Measurements from ENCODE around the gene MDM2.
"Not testable (repeated sequence)": the region's sequence is repeated elsewhere in the genome, so short reads cannot be mapped to it uniquely, and the experiment has no call there.

MDM2 gene

DNA sequence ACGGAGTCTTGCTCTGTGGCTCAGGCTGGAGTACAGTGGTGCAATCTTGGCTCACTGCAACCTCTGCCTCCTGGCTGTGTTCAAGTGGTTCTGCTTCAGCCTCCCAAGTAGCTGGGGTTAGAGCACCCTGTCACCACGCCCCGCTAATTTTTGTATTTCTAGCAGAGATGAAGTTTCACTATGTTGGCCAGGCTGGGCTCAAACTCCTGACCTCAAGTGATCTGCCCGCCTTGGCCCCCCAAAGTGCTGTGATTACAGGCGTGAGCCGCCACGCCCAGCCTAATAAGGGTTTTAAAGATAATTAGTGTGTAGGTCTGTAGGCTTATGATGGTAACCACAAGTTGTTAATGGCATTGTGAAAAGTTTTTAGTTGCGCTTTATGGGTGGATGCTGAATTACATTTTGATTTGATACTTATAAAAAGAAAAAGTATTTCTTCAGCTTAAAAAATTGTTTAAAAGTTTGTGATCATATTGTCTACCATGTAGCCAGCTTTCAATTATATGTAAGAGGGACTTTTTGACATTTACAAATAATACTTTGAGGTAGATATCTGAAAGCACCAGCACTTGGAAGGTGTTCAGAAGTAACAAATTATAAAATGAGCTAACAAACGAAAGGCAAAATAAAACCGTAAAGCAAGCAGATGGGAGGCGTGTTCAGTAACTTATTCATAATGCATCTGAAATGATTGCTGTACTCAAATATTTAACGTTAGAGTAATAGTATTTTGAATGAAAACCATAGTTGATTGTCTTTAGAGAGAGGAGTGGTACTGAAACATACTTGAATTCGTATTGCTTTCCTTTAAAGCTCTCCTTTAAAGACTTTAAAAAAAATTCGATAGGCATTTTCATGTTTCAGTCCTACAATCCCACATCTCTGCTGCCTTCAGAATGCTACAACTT lies 37.1 kb downstream of the MDM2 start:
- in situ Hi-C loops (cut with HindIII; ENCODE audit: low sequenced_read_pairs), result no loop called here

- in situ Hi-C loops (cut with HindIII; ENCODE audit: low sequenced_read_pairs), result no loop called here
Measured at GRCh38 chr12:68846811-68847210, 38.8 kb downstream of the MDM2 start.

- in situ Hi-C loops (cut with HindIII; ENCODE audit: low sequenced_read_pairs), result no loop called here
Measured at GRCh38 chr12:68850390-68850789, 42.4 kb downstream of the MDM2 start.

DNA sequence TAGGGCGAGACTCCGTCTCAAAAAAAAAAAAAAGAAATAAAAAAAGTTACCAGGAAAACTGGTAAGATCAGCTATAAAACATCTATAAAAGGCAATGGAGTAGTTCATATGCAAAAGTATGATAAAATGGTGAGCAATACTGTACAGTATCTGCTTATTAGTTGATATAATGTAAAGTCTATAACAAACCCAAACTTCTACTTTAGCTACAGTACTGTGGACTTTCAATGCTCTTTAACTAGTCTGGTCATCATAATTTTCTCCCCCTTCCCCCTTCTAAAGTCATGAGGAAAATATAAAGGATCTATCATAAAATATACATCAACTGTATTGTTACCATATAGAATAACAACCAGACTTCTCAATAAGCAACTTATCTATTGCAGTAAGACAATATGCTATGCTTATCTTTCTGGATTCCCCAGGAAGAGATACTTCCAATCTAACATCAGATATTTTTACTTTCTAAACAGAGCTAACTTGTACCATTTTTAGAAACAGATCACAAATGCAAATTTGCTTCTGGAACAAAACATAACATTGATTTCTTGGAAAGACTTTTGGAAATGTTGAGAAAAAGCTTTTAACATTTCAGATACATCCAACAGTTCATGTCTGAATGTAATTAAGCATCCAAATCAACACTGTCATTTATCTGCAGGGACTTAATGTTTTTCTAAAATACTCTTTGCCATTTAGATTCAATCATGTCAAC lies 43.8 kb downstream of the MDM2 start:
- in situ Hi-C loops (cut with HindIII; ENCODE audit: low sequenced_read_pairs), result no loop called here

- in situ Hi-C loops (cut with HindIII; ENCODE audit: low sequenced_read_pairs), result no loop called here
Measured at GRCh38 chr12:68853396-68854077, 45.6 kb downstream of the MDM2 start.

GRCh38 chr12:68854078-68854468 lies 46.1 kb downstream of the MDM2 start:
- in situ Hi-C loops (cut with HindIII; ENCODE audit: low sequenced_read_pairs), result no loop called here

DNA sequence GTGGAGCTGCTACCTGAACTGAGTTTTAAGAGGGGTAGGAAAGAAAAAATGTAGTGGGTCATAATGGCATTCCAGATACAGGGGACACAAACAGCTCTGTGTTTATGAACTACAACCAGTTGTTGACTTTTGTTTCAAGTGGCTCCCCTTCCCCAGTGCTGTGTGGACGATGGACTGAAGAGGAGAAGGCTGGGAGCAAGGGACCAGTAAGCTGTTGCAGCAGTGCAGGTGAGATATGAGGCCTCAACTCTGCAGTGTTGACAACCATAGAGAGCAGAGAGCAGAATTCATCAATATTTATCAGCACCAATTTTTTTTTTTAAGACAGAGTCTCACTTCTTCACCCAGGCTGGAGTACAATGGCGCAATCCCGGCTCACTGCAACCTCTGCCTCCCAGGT lies 46.6 kb downstream of the MDM2 start:
- in situ Hi-C loops (cut with HindIII; ENCODE audit: low sequenced_read_pairs), result no loop called here

DNA sequence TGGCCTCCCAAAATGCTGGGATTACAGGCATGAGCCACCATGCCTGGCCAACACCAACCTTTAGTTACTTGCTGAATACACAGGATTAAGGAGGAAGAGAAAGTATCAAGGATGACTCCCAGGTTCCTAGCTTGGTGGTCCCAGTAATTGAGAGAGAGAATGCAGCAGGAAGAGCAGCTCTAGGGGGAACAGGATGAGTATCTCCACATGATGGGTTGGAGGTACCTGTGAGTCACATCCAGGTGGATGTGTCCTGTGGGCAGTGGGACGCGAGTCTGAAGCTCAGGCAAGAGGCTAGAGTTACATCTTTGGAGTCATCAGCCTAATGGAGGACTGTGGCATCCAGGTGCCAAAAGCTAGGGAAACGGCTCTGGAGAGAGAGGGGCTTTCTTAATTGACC lies 47.1 kb downstream of the MDM2 start:
- in situ Hi-C loops (cut with HindIII; ENCODE audit: low sequenced_read_pairs), result no loop called here

GRCh38 chr12:68855771-68856170 lies 47.8 kb downstream of the MDM2 start:
- in situ Hi-C loops (cut with HindIII; ENCODE audit: low sequenced_read_pairs), result no loop called here

GRCh38 chr12:68856510-68856909 lies 48.5 kb downstream of the MDM2 start:
- in situ Hi-C loops (cut with HindIII; ENCODE audit: low sequenced_read_pairs), result no loop called here

DNA sequence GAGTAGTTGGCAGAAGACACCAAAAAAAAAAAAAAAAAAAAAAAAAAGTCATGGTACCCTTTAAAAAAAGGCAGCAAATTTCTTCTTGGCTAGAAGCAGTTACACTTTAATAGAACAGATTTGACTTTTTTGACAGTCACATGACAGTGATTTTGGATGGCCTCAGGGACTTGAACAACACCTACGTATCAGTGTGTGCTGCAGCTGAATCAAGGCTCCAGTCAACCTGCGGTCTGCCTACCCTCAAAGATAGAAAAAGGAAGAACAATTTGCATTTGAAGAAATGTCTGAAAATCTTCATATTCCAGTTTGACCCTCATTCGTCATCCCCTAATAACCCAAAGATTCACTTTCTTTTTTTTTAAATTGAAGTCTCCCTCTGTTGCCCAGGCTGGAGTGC lies 53.9 kb downstream of the MDM2 start:
- in situ Hi-C loops (cut with HindIII; ENCODE audit: low sequenced_read_pairs), result no loop called here

DNA sequence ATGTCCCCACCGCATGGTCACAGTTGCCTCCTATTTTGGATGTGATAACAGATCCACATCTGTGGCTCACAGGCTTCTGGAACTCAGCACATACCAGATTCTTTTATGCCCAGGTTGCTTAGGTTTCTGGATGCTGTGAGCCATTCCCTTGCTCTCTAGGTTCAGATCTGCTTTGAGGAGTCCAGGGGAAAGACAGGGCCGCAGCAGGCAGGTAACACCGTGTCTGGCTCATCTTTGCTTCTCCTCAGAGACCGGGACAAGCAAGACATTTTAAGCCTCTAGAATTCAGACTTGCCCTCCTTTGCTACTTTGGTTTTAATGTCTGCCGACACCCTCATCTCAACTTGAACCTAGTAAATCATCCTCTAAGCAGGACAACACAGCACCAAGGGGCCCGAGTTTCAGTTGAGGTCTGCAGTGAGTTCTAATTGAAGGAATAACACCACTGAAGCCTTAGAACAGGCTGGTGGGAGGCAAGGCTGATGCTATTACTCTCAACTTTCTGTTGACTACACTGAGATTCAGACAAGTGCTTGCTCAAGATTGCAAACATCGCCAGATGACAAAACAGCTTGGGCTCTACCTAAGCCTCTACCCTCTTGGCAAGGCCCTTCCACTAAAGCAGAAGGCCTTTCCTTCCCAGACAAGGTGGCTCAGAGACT lies 55.3 kb downstream of the MDM2 start:
- in situ Hi-C loops (cut with HindIII; ENCODE audit: low sequenced_read_pairs), result no loop called here

DNA sequence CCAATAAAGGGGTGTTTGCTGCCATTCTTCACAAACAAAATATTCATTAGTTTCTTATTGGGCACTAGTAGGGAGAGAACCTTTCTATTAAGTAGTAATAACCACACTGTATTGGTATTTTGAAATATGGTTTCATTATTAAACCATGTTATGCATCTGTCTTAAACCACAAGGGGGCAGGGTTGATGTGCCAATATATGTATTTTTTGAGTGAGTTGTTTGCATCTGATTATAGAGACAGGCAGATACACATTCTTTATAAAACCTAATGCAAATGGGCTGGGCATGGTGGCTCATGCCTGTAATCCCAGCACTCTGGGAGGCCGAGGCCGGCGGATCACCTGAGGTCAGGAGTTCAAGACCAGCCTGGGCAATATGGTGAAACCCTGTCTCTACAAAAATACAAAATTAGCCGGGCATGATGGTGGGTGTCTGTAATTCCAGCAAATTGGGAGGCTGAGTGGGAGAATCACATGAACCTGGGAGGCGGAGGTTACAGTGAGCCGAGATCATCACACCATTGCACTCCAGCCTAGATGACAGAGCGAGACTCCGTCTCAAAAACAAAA lies 56.0 kb downstream of the MDM2 start:
- in situ Hi-C loops (cut with HindIII; ENCODE audit: low sequenced_read_pairs), result not testable (repeated sequence)

DNA sequence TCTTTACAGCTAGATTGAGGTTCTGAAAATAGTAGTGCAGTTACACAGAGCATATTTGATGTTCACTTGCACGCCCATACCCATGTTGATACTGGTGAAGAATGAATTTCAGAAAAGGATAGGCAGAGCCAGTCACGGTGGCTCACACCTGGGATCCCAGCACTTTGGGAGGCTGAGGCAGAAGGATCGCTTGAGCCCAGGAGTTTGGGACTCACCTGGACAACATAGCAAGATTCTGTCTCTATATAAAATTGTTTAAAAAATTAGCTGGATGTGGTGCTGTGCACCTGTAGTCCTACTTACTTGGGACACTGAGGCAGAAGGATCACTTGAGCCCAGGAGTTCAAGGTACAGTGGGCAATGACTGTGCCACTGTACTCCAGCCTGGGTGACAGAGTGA lies 56.6 kb downstream of the MDM2 start:
- in situ Hi-C loops (cut with HindIII; ENCODE audit: low sequenced_read_pairs), result loop anchor here (5.0 kb wide), 2 partner anchors 103 to 193 kb away; no protein-coding TSS in a partner anchor

GRCh38 chr12:68865399-68866164 lies 57.6 kb downstream of the MDM2 start:
- in situ Hi-C loops (cut with HindIII; ENCODE audit: low sequenced_read_pairs), result loop anchor here (5.0 kb wide), 2 partner anchors 102 to 192 kb away; no protein-coding TSS in a partner anchor

- in situ Hi-C loops (cut with HindIII; ENCODE audit: low sequenced_read_pairs), result loop anchor here (5.0 kb wide), 2 partner anchors 100 to 190 kb away; no protein-coding TSS in a partner anchor
Measured at GRCh38 chr12:68866950-68867349, 59.0 kb downstream of the MDM2 start.

DNA sequence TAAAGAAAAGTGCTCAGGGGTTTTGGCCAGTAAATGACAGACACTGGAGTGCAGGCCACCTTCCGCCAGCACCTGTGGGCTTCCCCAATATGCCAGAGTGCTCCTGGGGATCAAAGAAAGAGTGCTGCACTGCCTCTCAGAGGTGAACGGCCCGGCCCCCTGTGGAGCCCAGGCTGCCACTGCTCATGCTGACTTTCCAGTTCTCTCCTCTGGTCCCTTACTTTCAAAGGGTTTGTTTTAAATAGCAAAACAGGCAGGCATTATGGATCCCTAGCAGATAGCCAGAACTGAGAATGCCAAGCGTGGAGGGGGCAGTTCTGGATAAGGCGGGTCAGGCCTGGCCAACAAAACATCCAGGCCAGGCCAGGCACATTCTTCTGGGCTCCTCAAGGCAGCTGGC lies 59.6 kb downstream of the MDM2 start:
- in situ Hi-C loops (cut with HindIII; ENCODE audit: low sequenced_read_pairs), result loop anchor here (5.0 kb wide), 2 partner anchors 100 to 190 kb away; no protein-coding TSS in a partner anchor

DNA sequence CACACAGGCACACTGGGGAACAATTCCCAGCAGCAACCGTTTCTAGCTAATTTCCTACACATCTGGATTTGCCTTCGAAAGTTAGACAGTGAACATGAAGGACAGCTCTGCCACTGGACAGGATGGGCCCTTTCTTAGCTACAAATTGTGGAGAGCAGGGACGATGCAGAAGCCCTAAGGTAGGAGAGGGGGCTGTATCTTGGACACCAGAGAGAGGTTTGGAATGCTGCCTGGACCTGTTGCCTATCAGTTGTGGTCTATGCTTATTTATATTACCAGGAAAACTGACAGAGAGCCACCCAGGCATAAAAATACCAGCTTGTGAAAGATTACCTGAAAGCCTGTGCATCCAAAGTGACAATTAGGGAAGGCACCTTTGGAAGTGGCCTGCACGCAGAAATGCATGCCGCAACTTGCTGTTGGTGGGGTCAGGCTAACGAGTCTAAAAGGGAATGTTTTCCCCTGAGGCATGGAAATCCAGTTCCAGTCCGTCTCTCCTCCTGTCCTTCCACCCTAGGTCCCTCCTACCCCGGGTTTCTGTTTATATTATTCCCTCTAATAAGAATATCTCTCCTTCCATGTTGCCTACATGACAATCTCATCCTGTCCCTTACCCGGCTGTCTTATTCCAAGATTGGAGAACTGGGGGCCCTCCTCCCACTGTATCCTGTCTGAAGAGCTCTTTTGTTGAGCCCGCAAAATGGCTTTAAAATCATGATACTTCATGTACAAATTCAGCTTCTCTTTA lies 60.2 kb downstream of the MDM2 start:
- in situ Hi-C loops (cut with HindIII; ENCODE audit: low sequenced_read_pairs), result loop anchor here (5.0 kb wide), 2 partner anchors 99 to 189 kb away; no protein-coding TSS in a partner anchor

- in situ Hi-C loops (cut with HindIII; ENCODE audit: low sequenced_read_pairs), result loop anchor here (5.0 kb wide), 1 partner anchor 242 kb away; no protein-coding TSS in a partner anchor
Measured at GRCh38 chr12:68870011-68870410, 62.0 kb downstream of the MDM2 start.
